OCI-LY7 (cell line): ENCODE results near the gene JAK3. TPM values are rescaled to one million over a fixed set of nuclear protein-coding genes. Genes with fewer than 3 reads are reported as not detected.
A peak's percentile ranks its signal among the peaks of the same experiment; 100 is the strongest.
"Not testable (repeated sequence)": the region's sequence is repeated elsewhere in the genome, so short reads cannot be mapped to it uniquely, and the experiment has no call there.

Experiments
- BruUV-seq: library from RNA; stranded (reverse); fragments of 400-500 nt; replicated peaks from 2 replicates; lab custom pipeline; 2021; lab: Mats Ljungman, UMichigan
- CTCF ChIA-PET: fragments of 300-600 bp; sonication (Branson Sonifier 250); formaldehyde crosslinking; loops from one replicate; lab custom pipeline; 2022; ENCODE audit warnings: antibody characterized with exemption; ENCODE audit not compliant: unreplicated experiment; lab: Charles Lee
- POLR2A ChIA-PET: fragments of 300-600 bp; sonication (Branson Sonifier 250); formaldehyde crosslinking; loops from one replicate; lab custom pipeline; 2022; ENCODE audit warnings: antibody characterized with exemption; lab: Charles Lee
- DNase-seq: peaks from one replicate; pipeline ENCODE4 v3.0.0-alpha.2; 2015; ENCODE audit warnings: low spot score
- H2AFZ ChIP-seq: fragments of 200-600 bp; sonication (generic), shearing (Covaris generic); 2 replicates; pipeline ENCODE4 v1.6.1; 2014; ENCODE audit warnings: mild to moderate bottlenecking, antibody characterized with exemption, low read length, moderate library complexity
- H3K27ac ChIP-seq: fragments of 200-600 bp; sonication (generic); 2 replicates; pipeline ENCODE4 v1.5.1; 2014; ENCODE audit warnings: mixed run types, low read depth, mild to moderate bottlenecking, moderate library complexity, low read length, inconsistent platforms; ENCODE audit not compliant: poor library complexity, severe bottlenecking
- H3K36me3 ChIP-seq: fragments of 200-600 bp; sonication (generic); 2 replicates; pipeline ENCODE4 v1.6.1; 2014; ENCODE audit warnings: mild to moderate bottlenecking, antibody characterized with exemption, low read length, moderate library complexity, mixed read lengths; ENCODE audit not compliant: insufficient read depth
- H3K4me1 ChIP-seq: fragments of 200-600 bp; sonication (generic); 2 replicates; pipeline ENCODE4 v1.5.1; 2014; ENCODE audit warnings: mild to moderate bottlenecking, low read length; ENCODE audit not compliant: insufficient read depth, poor library complexity, severe bottlenecking
- H3K4me2 ChIP-seq: fragments of 200-600 bp; sonication (generic); 2 replicates; pipeline ENCODE4 v1.6.1; 2014; ENCODE audit warnings: mild to moderate bottlenecking, low read length
- H3K4me3 ChIP-seq: fragments of 200-600 bp; sonication (generic); 2 replicates; pipeline ENCODE4 v1.5.1; 2014; ENCODE audit warnings: mild to moderate bottlenecking, low read depth, low read length; ENCODE audit not compliant: poor library complexity, severe bottlenecking
- H3K79me2 ChIP-seq: fragments of 200-600 bp; sonication (generic); 2 replicates; pipeline ENCODE4 v1.6.1; 2016; ENCODE audit warnings: low read depth, mild to moderate bottlenecking, low read length, moderate library complexity, mixed read lengths; ENCODE audit not compliant: insufficient read depth
- H3K9me2 ChIP-seq: fragments of 200-600 bp; sonication (generic); 2 replicates; pipeline ENCODE4 v1.6.1; 2016; ENCODE audit warnings: mild to moderate bottlenecking, low read length, mixed read lengths; ENCODE audit not compliant: insufficient read depth
- H3K9me3 ChIP-seq: fragments of 200-600 bp; sonication (generic); 2 replicates; pipeline ENCODE4 v1.6.1; 2014; ENCODE audit warnings: mild to moderate bottlenecking, mixed run types, low read length, mixed read lengths
- H4K20me1 ChIP-seq: fragments of 200-600 bp; sonication (generic); 2 replicates; pipeline ENCODE4 v1.6.1; 2014; ENCODE audit warnings: mild to moderate bottlenecking, antibody characterized with exemption, low read length, moderate library complexity, mixed read lengths; ENCODE audit not compliant: insufficient read depth
- CTCF ChIP-seq: fragments of 200-600 bp; sonication (generic); conservative IDR thresholded peaks from 2 replicates; pipeline ENCODE4 v1.5.1; 2014; ENCODE audit warnings: mild to moderate bottlenecking, antibody characterized with exemption, low read length, moderate library complexity, mixed read lengths
- EZH2phosphoT487 ChIP-seq: fragments of 200-600 bp; sonication (generic); IDR thresholded peaks from 2 replicates; pipeline ENCODE4 v1.6.1; 2018; ENCODE audit warnings: low read depth, borderline replicate concordance, mild to moderate bottlenecking, mixed run types, antibody characterized with exemption, low read length, moderate library complexity, mixed read lengths
- intact Hi-C: fragments of 100-400 bp; cut with micrococcal nuclease; formaldehyde crosslinking; loops from one replicate; pipeline ENCODE4 v1.10.0; 2022; ENCODE audit not compliant: unreplicated experiment
- total RNA-seq, 2 experiments: library from RNA; depleted of rRNA in 1 of 2; stranded (reverse); fragments of >200 nt in 1 of 2; shearing (Covaris generic) in 1 of 2; gene quantifications; 2 replicates each; pipeline ENCODE4 v1.2.3, GENCODE V29; 2014 to 2022

Gene JAK3
- total RNA-seq, 2 experiments from 2014 or later, result 14.0 to 25.3 TPM

GRCh38 chr19:17784201-17785008 lies 63.4 kb downstream of the JAK3 start:
- BruUV-seq, result no TSS peak
- no peak overlapping the region for H3K27ac ChIP-seq
- no peak overlapping the region for H3K4me3 ChIP-seq
- peaks cover 84% of the 10 kb centered on the region for H3K36me3 ChIP-seq
- CTCF ChIA-PET, result no interaction called here
- H2AFZ ChIP-seq, result no peak overlapping the region
- no peaks in the 10 kb centered on the region for H3K9me3 ChIP-seq
- H3K4me2 ChIP-seq, result no peak overlapping the region
- POLR2A ChIA-PET, result no interaction called here
- no peaks in the 10 kb centered on the region for H3K4me1 ChIP-seq
- H4K20me1 ChIP-seq, result no peaks in the 10 kb centered on the region
- no peaks in the 10 kb centered on the region for H3K79me2 ChIP-seq
- H3K9me2 ChIP-seq, result no peaks in the 10 kb centered on the region
- intact Hi-C loops, result loop anchor here (1.0 to 2.0 kb wide), 2 partner anchors 70 to 80 kb away; no protein-coding TSS in a partner anchor
- TF ChIP-seq CTCF, result peak; percentile 85
- TF ChIP-seq EZH2phosphoT487, result no peak
- DNase-seq, result peak; percentile 73

- POLR2A ChIA-PET, H2AFZ ChIP-seq, BruUV-seq, H3K4me2 ChIP-seq, CTCF ChIA-PET, H4K20me1 ChIP-seq, H3K27ac ChIP-seq, DNase-seq, H3K4me1 ChIP-seq, H3K79me2 ChIP-seq, H3K9me3 ChIP-seq, H3K4me3 ChIP-seq, H3K9me2 ChIP-seq: not testable (repeated sequence)
- intact Hi-C loops, result loop anchor here (1.0 to 2.0 kb wide), 2 partner anchors 71 to 79 kb away; no protein-coding TSS in a partner anchor
- peaks cover 84% of the 10 kb centered on the region for H3K36me3 ChIP-seq
Observed at GRCh38 chr19:17783721-17784120, 64.1 kb downstream of the JAK3 start.

GRCh38 chr19:17780781-17781180 lies 67.0 kb downstream of the JAK3 start:
- H3K79me2 ChIP-seq, result no peaks in the 10 kb centered on the region
- no peak overlapping the region for H2AFZ ChIP-seq
- H3K4me3 ChIP-seq, result no peak overlapping the region
- no peak overlapping the region for H3K27ac ChIP-seq
- ChIA-PET CTCF (no interaction called here), POLR2A (no interaction called here)
- BruUV-seq, result no TSS peak
- TF ChIP-seq CTCF (no peak), EZH2phosphoT487 (no peak)
- no peak overlapping the region for H3K4me2 ChIP-seq
- intact Hi-C loops, result no loop called here
- no peaks in the 10 kb centered on the region for H3K9me3 ChIP-seq
- peaks cover 11% of the 10 kb centered on the region for H3K4me1 ChIP-seq
- peaks cover 85% of the 10 kb centered on the region for H3K36me3 ChIP-seq
- no peaks in the 10 kb centered on the region for H3K9me2 ChIP-seq
- no peaks in the 10 kb centered on the region for H4K20me1 ChIP-seq
- no peak for DNase-seq
